ENCODE data around the gene GAK. TPM values are rescaled to one million over a fixed set of nuclear protein-coding genes. Genes with fewer than 3 reads are reported as not detected.

GAK gene
- total and polyA plus RNA-seq, 2 donors from 2014 or later, result 92.0 to 124 TPM

DNA sequence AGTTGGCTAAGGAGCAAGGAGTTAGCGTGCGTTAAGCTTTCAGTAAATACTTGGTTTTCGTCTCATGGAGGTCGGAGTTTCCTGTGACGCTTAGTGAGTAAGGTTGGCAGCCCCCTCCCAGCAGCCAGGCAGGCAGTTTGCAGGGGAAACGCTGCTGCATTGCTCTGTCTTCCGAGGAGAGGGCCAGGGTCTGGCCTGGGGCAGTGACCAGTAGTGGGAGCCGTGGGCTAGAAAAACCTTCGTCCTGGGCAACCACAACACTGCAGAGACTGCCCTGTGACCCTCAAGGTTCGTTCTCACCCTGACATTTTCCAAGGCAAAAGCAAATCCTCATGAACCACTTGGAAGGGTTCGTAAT is 576 bp upstream of the GAK start:
- DNase-seq (peak in 2 of 5 donors; percentile 54 to 62), FAIRE-seq (no peak)
- Histone ChIP-seq H3K27ac (ENCODE audit: low read depth in 2 of 2, low read length in 2 of 2) (peak overlapping the region; percentile 58 to 71), H3K36me3 (ENCODE audit: control insufficient read depth in 2 of 3, insufficient read depth in 3 of 3, low read length in 3 of 3) (no peaks in the 10 kb centered on the region), H3K9me3 (ENCODE audit: control insufficient read depth in 2 of 3, insufficient read depth in 1 of 3, low read length in 3 of 3) (no peaks in the 10 kb centered on the region), H3K4me1 (ENCODE audit: control insufficient read depth in 2 of 3, insufficient read depth in 2 of 3, low read depth in 1 of 3, low read length in 3 of 3) (peaks cover 0 to 18% (median 13%) of the 10 kb centered on the region in 3 donors), H3K27me3 (ENCODE audit: control insufficient read depth, insufficient read depth, low read length) (no peaks in the 10 kb centered on the region), H3K9ac (ENCODE audit: low read length in 3 of 3) (peak overlapping the region; percentile 79 to 91 (median 90)), H3K4me3 (ENCODE audit: low read length in 3 of 3) (peak overlapping the region; percentile 92 to 98 (median 96))
- intact Hi-C loops (cut with DNase I), result no loop called here
- TF ChIP-seq CTCF (IDR thresholded peaks at IDR 0.05; ENCODE audit: borderline replicate concordance, extremely low read depth, insufficient read depth), result no peak

GRCh38 chr4:931194-931959 is 739 bp downstream of the GAK start:
- Histone ChIP-seq H3K27me3 (ENCODE audit: control insufficient read depth, insufficient read depth, low read length) (no peaks in the 10 kb centered on the region), H3K9ac (ENCODE audit: low read length in 3 of 3) (peak overlapping the region; percentile 34 to 89 (median 70)), H3K27ac (ENCODE audit: low read depth in 2 of 2, low read length in 2 of 2) (peak overlapping the region; percentile 91 to 92), H3K4me3 (ENCODE audit: low read length in 3 of 3) (peak overlapping the region; percentile 69 to 98 (median 85)), H3K9me3 (ENCODE audit: control insufficient read depth in 2 of 3, insufficient read depth in 1 of 3, low read length in 3 of 3) (no peaks in the 10 kb centered on the region), H3K36me3 (ENCODE audit: control insufficient read depth in 2 of 3, insufficient read depth in 3 of 3, low read length in 3 of 3) (no peaks in the 10 kb centered on the region), H3K4me1 (ENCODE audit: control insufficient read depth in 2 of 3, insufficient read depth in 2 of 3, low read depth in 1 of 3, low read length in 3 of 3) (peaks cover 0 to 18% (median 13%) of the 10 kb centered on the region in 3 donors)
- FAIRE-seq (no peak), DNase-seq (peak in 3 of 5 donors; percentile 20 to 87 (median 75))
- intact Hi-C loops (cut with DNase I), result no loop called here
- TF ChIP-seq CTCF (IDR thresholded peaks at IDR 0.05; ENCODE audit: borderline replicate concordance, extremely low read depth, insufficient read depth), result no peak

- intact Hi-C loops (cut with DNase I), result no loop called here
- Histone ChIP-seq H3K4me3 (ENCODE audit: low read length in 3 of 3) (peak overlapping the region; percentile 69 to 98 (median 85)), H3K9me3 (ENCODE audit: control insufficient read depth in 2 of 3, insufficient read depth in 1 of 3, low read length in 3 of 3) (no peaks in the 10 kb centered on the region), H3K27ac (ENCODE audit: low read depth in 2 of 2, low read length in 2 of 2) (peak overlapping the region; percentile 20 to 91), H3K9ac (ENCODE audit: low read length in 3 of 3) (peak overlapping the region; percentile 34 to 89 (median 70)), H3K27me3 (ENCODE audit: control insufficient read depth, insufficient read depth, low read length) (no peaks in the 10 kb centered on the region), H3K4me1 (ENCODE audit: control insufficient read depth in 2 of 3, insufficient read depth in 2 of 3, low read depth in 1 of 3, low read length in 3 of 3) (peaks cover 0 to 18% (median 16%) of the 10 kb centered on the region in 3 donors), H3K36me3 (ENCODE audit: control insufficient read depth in 2 of 3, insufficient read depth in 3 of 3, low read length in 3 of 3) (no peaks in the 10 kb centered on the region)
- no peak for TF ChIP-seq CTCF (IDR thresholded peaks at IDR 0.05; ENCODE audit: borderline replicate concordance, extremely low read depth, insufficient read depth)
- DNase-seq, result peak in 2 of 5 donors; percentile 13 to 44
- FAIRE-seq, result no peak
Measured at GRCh38 chr4:930827-931193, 1.3 kb downstream of the GAK start.
